GM19035 (cell line): Measurements from ENCODE around the gene ETV5.
A peak's percentile ranks its signal among the peaks of the same experiment; 100 is the strongest.
"Not testable (repeated sequence)": the region's sequence is repeated elsewhere in the genome, so short reads cannot be mapped to it uniquely, and the experiment has no call there.

Source experiments
- ATAC-seq: cut with Tn5 transposase; IDR thresholded peaks from one replicate; pipeline ENCODE4 v1.9.1; 2021; ENCODE audit not compliant: unreplicated experiment

The ETV5 gene

GRCh38 chr3:186025993-186026392 is 82.9 kb downstream of the ETV5 start:
- not testable (repeated sequence) for ATAC-seq

- no peak for ATAC-seq
Observed at GRCh38 chr3:186025161-186025560, 83.7 kb downstream of the ETV5 start.

GRCh38 chr3:186024210-186024609 is 84.7 kb downstream of the ETV5 start:
- ATAC-seq: no peak

DNA sequence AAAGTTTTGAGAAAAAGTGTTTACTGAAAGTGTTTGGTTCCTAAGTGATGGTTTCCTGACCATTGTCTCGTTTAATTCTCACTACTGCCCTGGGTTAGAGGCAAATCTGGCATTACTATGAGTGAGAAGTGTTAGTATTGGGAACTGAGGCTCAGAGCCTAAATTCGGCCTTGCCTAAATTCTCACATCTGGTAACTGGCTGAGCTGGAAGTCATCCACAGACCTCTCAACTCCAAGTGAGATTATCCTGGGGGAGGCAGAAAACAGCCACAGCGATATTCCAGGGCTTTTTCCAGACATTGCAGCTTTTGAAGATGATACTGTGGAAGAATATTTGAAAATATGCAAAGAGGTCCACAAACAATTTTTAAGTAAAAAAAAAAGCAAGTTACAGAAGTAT is 86.0 kb downstream of the ETV5 start:
- ATAC-seq: no peak

DNA sequence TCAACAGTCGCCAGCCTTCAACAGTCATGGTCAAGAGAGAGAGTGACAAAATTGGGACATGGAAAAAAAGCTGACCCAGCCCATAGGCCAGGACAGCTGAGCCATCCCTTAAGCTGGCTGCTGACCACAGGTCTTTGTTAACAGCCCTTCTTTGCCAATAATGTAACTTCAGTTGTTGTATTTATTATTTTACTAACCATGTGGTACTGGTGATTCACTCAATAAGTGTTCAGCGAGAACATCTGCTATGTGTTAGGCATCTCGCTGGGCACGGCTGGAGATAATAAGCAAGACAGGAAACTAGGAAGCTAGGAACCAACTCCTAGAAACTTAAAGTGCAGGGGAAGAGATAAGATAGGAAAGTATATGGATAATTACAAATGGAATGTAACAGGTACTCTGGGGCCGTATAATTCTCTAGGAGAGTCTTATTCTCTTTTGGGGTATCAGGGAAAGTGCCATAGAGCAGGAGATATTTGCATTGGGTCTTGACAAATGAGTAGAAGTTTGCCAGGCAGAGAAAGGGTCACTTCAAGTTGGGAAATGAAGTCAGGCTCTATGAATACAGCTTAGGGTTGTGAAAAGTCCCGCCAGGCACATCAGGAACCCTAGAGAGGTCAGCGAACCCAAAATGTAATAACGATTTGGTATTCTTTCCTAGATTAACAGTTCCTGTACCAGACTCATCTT is 87.1 kb downstream of the ETV5 start:
- ATAC-seq: no peak

- not testable (repeated sequence) for ATAC-seq
Observed at GRCh38 chr3:186021250-186021649, 87.6 kb downstream of the ETV5 start.

- ATAC-seq: not testable (repeated sequence)
Observed at GRCh38 chr3:186019288-186019687, 89.6 kb downstream of the ETV5 start.

DNA sequence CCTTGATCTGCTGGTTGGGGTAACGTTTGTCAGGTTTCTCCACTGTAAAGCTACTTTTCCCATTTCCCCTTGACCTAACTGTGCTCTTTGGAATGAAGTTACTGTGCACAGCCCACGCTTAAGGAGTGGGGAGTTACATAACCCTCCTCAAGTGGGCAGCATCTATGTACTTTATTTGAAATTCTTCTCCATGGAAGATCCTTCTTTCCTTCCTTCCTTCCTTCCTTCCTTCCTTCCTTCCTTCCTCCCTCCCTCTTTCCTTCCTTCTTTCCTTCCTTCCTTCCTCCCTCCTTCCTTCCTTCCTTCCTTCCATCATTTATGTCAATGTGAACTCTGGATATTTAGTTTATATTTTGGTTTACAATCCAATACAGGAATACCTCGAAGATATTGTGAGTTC is 94.0 kb downstream of the ETV5 start:
- no peak for ATAC-seq

GRCh38 chr3:186013312-186013711 is 95.6 kb downstream of the ETV5 start:
- ATAC-seq: no peak

DNA sequence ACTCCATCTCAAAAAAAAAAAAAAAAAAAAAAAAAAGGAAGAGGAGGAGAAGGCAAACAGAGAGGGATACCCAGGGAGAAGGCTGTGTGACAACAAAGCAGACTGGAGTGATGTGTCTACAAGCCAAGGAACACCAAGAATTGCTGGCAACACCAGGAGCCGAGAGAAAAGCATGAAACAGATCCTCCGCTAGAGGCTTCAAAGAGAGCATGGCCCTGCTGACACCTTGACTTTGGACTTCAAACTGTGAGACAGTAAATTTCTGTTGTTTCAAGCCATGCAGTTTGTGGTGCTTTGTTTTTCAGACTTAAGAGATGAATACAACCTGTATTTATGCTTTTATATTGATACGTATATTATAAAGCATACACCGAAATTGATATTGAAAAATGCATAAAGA is 96.8 kb downstream of the ETV5 start:
- ATAC-seq: no peak

DNA sequence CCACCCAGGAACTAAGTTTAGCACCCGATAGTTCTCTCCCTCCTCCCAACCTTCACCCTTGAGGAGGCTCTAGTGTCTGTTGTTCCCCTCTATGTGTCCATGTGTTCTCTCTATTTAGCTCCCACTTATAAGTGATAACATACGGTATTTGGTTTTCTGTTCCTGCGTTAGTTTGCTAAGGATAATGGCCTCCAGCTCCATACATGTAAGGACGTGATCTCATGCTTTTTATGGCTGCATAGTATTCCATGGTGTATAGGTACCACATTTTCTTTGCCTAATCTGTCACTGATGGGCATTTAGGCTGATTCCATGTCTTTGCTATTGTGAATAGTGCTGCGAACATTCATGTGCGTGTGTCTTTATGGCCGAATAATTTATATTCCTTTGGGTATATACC is 104.2 kb downstream of the ETV5 start:
- peak; percentile 11 for ATAC-seq

- peak; percentile 42 for ATAC-seq
Observed at GRCh38 chr3:186004209-186004608, 104.7 kb downstream of the ETV5 start.

- peak; percentile 85 for ATAC-seq
Observed at GRCh38 chr3:186003610-186004009, 105.3 kb downstream of the ETV5 start.

DNA sequence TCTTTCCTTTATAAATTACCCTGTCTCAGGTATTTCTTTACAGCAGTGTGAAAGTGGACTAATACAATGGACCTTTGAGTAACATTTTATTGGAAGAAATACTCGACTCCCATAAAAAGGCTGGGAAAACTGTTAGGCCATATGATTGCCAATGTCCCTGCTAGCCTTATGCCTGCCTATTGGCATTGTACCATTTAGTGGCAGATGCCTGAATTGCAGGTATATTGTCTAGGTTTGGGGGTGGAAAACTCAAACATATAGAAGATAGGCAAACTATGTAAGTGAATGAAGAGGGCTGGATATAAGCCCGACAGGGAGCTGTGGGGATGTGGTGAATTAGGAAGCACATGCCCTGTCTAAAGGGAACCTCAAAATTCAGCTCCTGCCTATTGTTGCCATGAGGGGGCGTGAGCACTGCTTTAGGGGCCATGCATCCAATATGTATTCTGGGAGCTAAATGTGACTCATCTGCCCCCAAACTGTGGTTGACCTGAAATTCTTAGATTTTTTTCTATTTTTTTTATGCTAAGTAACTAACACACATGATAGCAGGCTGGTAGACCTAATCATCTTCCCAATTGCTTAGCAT is 105.9 kb downstream of the ETV5 start:
- no peak for ATAC-seq

DNA sequence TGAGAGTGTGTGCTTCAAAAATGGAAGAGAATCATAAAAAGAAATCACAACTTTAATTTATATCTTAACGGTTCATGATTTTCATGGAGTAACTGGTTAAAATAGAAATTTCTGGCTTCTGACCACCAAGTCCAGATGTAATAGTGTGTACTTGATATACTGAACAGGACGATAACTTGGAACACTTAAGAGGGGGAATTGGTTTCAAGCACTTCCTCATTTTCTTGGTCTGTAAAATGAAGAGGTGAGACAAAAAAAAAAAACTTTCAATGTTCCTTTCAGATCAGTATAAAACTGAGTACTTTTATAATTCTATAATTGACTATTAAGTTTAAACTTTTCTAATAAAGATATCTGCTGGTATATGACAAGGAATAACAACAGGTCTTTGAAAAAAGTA is 107.0 kb downstream of the ETV5 start:
- ATAC-seq: no peak

- no peak for ATAC-seq
Observed at GRCh38 chr3:185999221-185999620, 109.7 kb downstream of the ETV5 start.

DNA sequence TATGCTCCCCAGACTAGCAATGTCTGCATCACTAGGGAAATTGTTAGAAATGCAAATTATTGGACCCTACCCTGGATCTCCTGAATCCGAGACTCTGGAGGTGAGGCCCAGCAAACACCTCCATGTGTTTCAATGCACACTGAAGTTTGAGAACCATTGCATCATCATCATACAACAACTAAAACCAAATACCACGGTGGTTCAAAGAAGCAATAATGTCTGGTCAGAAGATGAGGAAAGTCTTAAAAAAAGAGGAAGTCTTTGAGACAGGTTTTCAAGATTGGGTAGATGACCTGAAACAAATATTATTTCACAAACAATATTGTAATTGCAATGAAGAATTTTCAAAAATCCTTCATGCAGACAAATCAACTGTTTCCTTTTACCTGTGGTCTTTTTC is 110.8 kb downstream of the ETV5 start:
- no peak for ATAC-seq

DNA sequence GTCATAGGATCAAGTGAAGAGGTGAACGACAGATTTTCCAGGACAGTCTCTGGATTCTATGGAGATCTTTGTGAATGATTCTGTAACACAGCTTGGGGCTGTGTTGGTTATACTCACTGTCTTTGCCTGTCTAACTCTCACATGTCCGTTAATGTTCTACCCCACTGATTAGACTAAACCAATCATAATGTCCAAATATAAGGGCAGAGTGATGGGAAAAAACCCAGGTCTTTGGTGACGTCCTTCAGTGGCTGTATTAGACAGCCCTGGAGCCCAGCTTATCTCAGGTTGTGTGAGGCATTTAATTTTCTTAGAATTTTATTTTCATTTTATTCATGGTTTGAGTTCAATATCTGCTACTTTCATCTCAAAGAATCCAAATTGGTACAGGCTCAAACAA is 111.8 kb downstream of the ETV5 start:
- no peak for ATAC-seq
